Measurements from ENCODE around the gene STRA6.

The STRA6 gene

GRCh38 chr15:74227968-74228722, 25.6 kb upstream of the STRA6 start:
- DNase-seq (ENCODE audit: low read depth, low spot score): no peak

DNA sequence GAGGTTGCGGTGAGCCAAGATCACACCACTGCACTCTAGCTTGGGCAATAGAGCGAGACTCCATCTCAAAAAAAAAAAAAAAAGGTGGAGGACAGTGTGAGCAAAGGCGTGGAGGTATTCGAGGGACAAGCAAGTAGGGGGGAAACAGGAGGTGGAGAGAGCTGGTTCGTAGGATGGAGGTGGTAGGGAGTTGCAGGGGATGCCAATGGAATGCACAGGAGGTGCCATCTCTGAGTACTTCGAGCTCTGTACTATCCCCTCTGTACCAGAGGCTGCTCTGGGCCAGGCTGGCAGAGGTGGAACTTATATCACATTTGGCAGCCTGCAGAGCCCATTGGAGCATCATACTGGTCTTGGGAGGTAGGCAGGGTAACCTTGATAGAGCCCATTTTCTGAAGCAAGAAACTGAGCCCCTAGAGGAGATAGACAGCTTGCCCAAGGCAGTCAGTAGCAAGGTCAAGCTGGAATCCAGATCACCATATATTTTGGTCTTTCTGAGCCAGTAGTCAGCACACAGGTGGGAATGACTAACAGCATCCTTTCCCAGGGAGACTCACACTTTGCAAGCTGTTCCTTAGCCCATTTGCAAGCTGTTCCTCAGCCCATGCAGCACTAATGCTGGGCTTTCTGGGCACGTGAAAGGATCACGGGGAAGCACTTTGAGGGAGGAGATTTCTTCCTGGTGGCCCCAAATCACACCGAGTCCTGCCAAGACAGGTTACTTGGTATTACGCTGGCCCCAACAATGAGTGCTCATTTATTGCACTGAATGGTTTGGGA, 24.4 kb upstream of the STRA6 start:
- DNase-seq (ENCODE audit: low read depth, low spot score): no peak

DNA sequence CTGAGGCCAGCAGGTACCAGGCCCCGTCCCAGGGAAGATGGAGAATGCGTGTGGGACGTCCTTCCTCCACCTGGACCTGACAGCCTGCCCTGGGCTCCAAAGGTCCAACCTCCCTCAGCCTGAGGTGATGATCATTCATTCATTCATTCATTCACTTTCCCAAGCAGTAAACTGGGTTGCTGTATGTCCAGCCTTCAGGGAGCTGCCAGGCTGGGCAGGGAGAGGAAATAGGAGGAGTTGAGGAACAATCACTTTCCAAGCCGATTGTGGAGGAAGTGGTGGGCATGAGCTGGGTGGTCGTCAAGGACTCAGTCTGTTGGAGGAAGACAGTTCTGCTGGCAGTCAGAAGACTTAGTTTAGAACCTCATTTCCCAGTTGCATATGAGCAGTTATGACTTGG, 23.3 kb upstream of the STRA6 start:
- no peak for DNase-seq (ENCODE audit: low read depth, low spot score)

- DNase-seq (ENCODE audit: low read depth, low spot score): no peak
These were observed 19.9 kb upstream of the STRA6 start for GRCh38 chr15:74222240-74223119.

- no peak for DNase-seq (ENCODE audit: low read depth, low spot score)
These were observed 19.0 kb upstream of the STRA6 start for GRCh38 chr15:74221399-74222239.

DNA sequence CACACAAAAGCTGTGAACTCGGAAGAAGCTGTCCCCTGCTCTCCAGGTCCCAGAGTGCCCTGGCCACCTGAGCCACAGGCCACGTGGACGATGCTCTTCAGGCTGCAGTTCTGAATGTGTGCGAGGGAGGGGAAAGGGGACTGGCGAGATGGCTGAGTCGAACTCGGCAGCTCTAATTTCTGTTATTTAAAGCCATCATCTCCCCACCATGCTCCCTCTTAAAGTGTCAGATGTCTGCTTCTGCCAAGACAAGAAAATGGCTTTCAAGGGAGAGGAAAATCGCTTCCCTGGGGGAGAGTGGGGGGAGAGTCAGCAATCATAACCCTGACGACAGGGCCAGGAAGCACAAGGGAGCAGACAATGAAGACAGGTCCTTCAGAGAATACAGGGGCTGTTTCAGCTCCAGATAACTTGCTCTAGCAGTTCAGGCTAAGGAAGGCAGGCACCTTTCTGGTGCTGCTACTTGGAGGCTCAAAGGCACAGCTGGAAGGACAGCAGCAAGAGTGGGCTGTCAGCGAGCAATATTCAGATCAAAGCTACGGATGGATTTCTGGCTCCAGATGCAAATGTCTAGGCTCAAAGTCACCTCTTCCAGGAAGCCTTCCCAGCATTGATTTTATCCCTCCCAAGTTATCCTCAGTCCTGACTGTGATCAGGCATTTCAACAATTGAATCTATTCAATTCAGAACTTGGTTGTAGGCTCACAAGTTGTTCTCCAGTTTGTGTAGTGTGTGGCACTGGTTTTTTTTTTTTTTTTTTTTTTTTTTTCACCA, 18.1 kb upstream of the STRA6 start:
- DNase-seq (ENCODE audit: low read depth, low spot score): no peak

DNA sequence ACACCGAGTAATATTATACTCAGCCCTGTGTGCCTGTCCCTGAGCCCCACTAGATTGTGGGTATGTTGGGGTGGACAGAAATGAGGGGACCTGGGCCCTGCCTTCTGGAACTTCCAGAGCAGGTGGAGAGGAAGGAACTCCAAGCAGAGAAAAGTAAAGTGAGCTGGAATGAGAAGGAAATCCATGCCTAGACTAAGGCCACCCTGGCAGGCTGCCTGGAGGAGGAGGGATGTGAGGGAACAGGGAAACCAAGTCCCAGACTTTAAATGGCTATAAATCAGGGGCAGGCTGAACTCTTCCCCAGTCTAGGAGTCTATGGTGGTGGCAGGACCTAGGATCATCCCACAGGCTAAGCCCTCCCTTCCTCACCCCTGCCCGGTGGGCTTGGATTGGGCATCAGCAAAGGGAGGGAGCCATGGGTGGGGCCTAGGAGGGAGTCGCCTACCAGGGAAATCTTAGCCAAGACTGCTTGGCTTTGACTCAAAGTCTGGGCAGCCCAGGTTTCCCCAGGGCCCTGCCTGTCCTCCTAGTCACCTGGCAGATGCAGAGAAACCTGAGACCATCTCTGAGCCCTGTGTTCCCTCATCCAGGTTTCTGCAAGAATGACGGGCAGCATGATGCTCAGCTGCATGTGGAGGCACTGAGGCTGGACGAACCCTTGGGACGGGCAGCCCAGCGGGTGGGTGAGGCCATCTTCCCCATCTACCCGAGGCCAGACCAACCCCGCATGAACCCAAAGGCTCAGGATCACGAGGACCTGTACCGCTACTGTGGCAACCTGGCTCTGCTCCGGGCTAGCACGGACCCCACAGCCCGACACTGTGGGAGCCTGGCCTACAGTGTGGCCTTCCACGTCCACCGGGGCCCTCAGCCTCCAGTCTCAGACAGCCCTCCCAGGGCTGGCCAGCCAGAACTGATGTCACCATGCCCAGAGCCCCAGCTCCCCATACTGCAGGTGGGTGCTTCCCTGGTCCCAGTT, 15.6 kb upstream of the STRA6 start:
- no peak for DNase-seq (ENCODE audit: low read depth, low spot score)

- DNase-seq (ENCODE audit: low read depth, low spot score): no peak
These were observed 14.4 kb upstream of the STRA6 start for GRCh38 chr15:74216949-74217348.

DNA sequence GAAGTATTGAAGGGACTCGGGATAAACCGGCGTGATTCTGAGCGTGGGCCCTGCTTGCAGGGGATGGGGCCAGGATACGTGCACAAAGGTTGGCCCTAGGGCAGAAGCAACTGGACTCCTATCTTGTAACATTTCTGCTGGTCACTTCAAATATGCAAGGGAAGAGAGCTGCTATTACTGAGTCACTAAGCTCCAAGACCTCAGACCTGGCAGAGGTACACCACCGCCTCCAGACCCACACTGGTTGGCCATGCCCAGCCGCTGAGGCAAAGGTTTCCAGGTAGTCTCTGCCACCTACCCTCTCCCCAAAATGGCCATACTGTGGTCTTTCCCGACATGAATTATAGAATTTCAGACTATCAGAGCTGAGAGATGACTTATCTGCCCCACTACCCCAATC, 13.4 kb upstream of the STRA6 start:
- DNase-seq (ENCODE audit: low read depth, low spot score): no peak

DNA sequence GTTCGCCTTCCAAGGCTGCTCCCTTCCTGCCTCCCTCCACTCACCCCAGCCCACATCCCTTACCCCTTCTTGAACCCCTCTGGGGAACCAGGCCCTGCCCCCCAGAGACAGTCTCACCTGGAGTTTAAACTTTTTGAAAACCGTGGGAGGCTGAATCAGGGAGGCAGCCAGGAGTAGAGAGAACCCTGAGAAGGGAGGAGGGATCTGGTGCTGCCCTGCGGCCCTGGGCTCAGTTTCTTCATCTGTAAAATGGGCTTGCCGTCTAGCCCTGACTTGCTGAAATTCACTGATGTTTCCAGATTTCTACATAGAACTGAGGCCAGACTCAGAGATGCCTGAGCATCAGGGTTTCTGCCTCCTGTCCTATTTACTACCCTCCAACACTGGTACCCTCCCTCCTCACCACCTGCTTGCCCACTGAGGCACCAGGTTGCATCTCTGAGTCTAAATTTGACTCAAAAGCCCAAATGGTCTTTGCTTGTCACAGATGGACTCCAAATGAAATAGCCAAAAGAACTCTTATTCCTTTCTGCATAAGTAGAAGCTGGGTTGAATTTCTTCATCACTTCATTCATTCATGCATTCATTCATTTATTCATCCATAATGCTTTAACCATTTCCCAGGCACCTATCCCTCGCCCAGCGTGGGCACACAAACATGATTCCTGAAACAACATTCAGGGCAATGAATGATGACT, 11.9 kb upstream of the STRA6 start:
- DNase-seq (ENCODE audit: low read depth, low spot score): no peak

DNA sequence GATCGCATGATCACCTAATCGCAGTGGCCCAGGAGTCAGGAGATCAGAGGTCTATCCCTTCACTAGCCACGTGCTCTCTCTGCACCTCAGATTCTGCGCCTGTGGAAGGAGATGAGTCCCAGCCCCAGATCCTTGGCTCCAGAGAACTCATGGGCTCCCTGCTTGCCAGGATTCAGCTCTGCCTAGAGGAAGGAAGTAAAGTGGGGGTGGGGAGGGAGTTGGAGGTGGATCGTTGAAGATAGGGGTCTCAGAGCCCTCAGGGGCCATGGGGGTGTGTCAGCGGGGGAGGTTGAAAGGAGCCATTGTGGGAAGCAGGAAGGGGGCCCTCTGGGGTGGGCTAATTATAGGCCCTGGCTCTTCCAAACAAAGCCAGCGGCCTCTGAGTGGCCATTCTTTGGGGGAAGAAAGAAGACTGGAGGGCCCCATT, 11.3 kb upstream of the STRA6 start:
- DNase-seq (ENCODE audit: low read depth, low spot score): no peak

DNA sequence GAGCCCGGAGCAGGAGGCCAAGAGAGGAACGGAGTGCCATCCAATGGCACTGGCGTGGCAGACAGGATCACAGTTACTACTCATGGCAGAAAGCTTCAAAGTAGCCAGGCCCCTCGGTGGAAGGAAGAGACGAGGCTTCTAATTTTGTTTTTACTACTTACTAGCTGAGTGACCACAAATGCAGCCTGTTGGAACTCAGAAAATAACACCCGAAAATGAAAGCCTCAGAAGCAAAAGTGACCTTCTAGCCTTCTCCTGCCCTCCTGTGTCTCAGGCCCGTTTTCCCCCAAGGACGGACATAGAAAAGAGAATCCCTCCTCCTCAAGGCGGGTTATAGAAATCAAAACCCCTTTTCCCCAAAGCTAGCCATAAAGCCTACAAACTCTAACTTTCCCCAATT, 9.9 kb upstream of the STRA6 start:
- DNase-seq (ENCODE audit: low read depth, low spot score): no peak

- no peak for DNase-seq (ENCODE audit: low read depth, low spot score)
These were observed 9.1 kb upstream of the STRA6 start for GRCh38 chr15:74211656-74212055.

GRCh38 chr15:74210729-74211128, 8.1 kb upstream of the STRA6 start:
- no peak for DNase-seq (ENCODE audit: low read depth, low spot score)

GRCh38 chr15:74209997-74210671, 7.5 kb upstream of the STRA6 start:
- no peak for DNase-seq (ENCODE audit: low read depth, low spot score)

DNA sequence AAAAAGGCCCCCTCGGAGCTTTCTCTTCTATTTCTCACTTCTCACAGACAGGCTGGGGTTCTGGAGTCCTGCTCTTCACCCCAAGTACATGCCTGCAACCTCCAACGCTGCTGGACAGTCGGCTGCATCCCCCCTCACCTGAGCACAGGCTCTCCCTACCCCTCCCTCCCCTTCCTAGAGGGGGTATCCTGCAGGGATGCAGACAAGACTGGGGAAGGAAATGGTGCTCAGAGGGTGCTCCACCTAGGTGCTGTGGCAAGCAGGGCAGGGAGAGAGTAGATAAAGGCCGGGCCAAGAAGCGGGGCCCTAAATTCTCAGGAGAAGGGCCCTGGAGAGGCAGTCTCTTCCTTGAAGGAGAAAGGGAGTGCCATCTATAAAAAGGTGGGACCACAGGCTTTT, 7.0 kb upstream of the STRA6 start:
- no peak for DNase-seq (ENCODE audit: low read depth, low spot score)

DNA sequence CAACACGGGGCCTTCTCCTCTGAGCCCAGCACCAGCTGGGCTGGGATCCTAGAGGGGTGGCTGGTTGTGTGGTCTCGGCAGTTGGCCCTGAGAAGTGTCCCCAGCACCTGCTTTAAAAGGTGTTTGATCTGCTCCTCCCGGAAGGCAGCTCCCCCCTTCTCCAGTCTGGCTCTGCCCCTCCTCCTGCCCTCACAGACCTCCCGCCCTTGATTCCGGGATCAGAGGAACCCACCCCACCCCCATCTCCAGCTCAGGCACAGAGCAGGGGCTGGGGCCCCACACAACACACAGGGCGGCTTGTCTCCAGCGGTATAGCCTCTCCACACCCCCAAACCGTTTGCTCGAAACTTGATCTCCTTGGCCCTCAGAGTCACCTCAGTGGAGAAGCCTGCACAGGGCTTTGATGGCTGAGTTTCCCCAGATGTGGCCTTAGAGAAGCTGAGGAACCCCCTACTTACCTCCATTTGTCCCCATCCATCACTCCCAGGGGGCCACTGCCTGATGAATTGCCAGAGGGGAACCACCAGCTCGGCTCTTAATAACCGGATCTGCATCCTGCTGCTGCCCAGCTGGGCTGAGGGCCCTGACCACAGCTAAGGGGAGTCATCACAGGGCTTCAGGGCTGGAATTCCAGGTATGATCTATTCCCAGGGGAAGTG, 6.4 kb upstream of the STRA6 start:
- no peak for DNase-seq (ENCODE audit: low read depth, low spot score)

- DNase-seq (ENCODE audit: low read depth, low spot score): no peak
These were observed 5.9 kb upstream of the STRA6 start for GRCh38 chr15:74208496-74208895.
